H1 (cell line): ENCODE measurements around the gene MLC1. TPM values are rescaled to one million over a fixed set of nuclear protein-coding genes. Genes with fewer than 3 reads are reported as not detected.

Source experiments
- CTBP2 ChIP-seq: IDR thresholded peaks from 2 replicates; pipeline ENCODE4 v1.7.0; 2011; ENCODE audit warnings: borderline replicate concordance, mild to moderate bottlenecking, moderate library complexity, mixed read lengths, low read length; ENCODE audit not compliant: insufficient read depth, insufficient read length
- FOSL1 ChIP-seq: IDR thresholded peaks from 2 replicates; pipeline ENCODE4 v1.6.1; 2011; ENCODE audit warnings: mild to moderate bottlenecking, low read depth, low read length, moderate library complexity; ENCODE audit not compliant: insufficient read depth
- JUN ChIP-seq: IDR thresholded peaks from 2 replicates; pipeline ENCODE4 v1.6.1; 2011; ENCODE audit warnings: low read depth, mild to moderate bottlenecking, improper control_type of control experiment, low read length
- SIX5 ChIP-seq: IDR thresholded peaks from 2 replicates; pipeline ENCODE4 v1.6.1; 2011; ENCODE audit warnings: mild to moderate bottlenecking, low read depth, low read length
- TBP ChIP-seq: IDR thresholded peaks from 2 replicates; pipeline ENCODE4 v1.6.1; 2011; ENCODE audit warnings: low read depth, low read length, improper control_type of control experiment
- polyA plus RNA-seq, 7 experiments: library from polyadenylated mRNA; depleted of rRNA in 3 of 7; stranded (reverse) in 5 of 7; unstranded in 2 of 7; fragments of >200 nt in 5 of 7; fragments of 200-250 nt in 2 of 7; gene quantifications; 1 replicate in 5 of 7; 2 replicates in 1 of 7; 4 replicates in 1 of 7; pipeline versions ENCODE4 v1.2.1 to v1.2.3, GENCODE V29; 2011 to 2013; ENCODE audit warnings: missing spikeins in 2 of 7, mixed read lengths in 2 of 7
- total RNA-seq: library from RNA; stranded (reverse); fragmentation: NEBNext Ultra II Directional; extraction: Animal tissue kit (Norgen Biotek cat#: 25700); gene quantifications from 2 replicates; pipeline ENCODE4 v1.2.1, GENCODE V29; 2021
- TF ChIP-seq, protein P1 (sequence below): fragments of 300-600 bp; sonication (generic); IDR thresholded peaks from 2 replicates; pipeline ENCODE4 v1.7.1; 2012; ENCODE audit warnings: low read length, moderate library complexity, mild to moderate bottlenecking, inconsistent platforms; ENCODE audit not compliant: insufficient replicate concordance

MLC1 gene
- total and polyA plus RNA-seq, 2 of the 8 experiments (the other 6 are each of a cell fraction or from before 2014, with no cell fraction given) = 0.20 TPM; not detected in 1

DNA sequence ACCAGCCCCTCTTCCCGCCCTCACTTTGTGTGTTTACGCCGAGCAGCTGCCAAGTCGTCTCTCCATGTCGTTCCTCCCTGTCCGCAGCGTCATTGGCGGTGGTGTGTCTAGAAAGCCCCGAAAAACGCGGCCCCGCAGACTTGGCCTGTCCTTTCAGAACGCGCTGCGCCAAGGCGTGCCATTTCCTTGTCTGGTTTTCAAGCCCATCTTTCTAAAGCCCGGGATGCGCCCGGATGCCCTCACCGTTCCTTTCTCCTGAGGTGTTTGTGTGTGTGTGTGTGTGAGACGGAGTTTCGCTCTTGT, 5.1 kb upstream of the MLC1 start (continued):
- TF ChIP-seq, protein P1, sequence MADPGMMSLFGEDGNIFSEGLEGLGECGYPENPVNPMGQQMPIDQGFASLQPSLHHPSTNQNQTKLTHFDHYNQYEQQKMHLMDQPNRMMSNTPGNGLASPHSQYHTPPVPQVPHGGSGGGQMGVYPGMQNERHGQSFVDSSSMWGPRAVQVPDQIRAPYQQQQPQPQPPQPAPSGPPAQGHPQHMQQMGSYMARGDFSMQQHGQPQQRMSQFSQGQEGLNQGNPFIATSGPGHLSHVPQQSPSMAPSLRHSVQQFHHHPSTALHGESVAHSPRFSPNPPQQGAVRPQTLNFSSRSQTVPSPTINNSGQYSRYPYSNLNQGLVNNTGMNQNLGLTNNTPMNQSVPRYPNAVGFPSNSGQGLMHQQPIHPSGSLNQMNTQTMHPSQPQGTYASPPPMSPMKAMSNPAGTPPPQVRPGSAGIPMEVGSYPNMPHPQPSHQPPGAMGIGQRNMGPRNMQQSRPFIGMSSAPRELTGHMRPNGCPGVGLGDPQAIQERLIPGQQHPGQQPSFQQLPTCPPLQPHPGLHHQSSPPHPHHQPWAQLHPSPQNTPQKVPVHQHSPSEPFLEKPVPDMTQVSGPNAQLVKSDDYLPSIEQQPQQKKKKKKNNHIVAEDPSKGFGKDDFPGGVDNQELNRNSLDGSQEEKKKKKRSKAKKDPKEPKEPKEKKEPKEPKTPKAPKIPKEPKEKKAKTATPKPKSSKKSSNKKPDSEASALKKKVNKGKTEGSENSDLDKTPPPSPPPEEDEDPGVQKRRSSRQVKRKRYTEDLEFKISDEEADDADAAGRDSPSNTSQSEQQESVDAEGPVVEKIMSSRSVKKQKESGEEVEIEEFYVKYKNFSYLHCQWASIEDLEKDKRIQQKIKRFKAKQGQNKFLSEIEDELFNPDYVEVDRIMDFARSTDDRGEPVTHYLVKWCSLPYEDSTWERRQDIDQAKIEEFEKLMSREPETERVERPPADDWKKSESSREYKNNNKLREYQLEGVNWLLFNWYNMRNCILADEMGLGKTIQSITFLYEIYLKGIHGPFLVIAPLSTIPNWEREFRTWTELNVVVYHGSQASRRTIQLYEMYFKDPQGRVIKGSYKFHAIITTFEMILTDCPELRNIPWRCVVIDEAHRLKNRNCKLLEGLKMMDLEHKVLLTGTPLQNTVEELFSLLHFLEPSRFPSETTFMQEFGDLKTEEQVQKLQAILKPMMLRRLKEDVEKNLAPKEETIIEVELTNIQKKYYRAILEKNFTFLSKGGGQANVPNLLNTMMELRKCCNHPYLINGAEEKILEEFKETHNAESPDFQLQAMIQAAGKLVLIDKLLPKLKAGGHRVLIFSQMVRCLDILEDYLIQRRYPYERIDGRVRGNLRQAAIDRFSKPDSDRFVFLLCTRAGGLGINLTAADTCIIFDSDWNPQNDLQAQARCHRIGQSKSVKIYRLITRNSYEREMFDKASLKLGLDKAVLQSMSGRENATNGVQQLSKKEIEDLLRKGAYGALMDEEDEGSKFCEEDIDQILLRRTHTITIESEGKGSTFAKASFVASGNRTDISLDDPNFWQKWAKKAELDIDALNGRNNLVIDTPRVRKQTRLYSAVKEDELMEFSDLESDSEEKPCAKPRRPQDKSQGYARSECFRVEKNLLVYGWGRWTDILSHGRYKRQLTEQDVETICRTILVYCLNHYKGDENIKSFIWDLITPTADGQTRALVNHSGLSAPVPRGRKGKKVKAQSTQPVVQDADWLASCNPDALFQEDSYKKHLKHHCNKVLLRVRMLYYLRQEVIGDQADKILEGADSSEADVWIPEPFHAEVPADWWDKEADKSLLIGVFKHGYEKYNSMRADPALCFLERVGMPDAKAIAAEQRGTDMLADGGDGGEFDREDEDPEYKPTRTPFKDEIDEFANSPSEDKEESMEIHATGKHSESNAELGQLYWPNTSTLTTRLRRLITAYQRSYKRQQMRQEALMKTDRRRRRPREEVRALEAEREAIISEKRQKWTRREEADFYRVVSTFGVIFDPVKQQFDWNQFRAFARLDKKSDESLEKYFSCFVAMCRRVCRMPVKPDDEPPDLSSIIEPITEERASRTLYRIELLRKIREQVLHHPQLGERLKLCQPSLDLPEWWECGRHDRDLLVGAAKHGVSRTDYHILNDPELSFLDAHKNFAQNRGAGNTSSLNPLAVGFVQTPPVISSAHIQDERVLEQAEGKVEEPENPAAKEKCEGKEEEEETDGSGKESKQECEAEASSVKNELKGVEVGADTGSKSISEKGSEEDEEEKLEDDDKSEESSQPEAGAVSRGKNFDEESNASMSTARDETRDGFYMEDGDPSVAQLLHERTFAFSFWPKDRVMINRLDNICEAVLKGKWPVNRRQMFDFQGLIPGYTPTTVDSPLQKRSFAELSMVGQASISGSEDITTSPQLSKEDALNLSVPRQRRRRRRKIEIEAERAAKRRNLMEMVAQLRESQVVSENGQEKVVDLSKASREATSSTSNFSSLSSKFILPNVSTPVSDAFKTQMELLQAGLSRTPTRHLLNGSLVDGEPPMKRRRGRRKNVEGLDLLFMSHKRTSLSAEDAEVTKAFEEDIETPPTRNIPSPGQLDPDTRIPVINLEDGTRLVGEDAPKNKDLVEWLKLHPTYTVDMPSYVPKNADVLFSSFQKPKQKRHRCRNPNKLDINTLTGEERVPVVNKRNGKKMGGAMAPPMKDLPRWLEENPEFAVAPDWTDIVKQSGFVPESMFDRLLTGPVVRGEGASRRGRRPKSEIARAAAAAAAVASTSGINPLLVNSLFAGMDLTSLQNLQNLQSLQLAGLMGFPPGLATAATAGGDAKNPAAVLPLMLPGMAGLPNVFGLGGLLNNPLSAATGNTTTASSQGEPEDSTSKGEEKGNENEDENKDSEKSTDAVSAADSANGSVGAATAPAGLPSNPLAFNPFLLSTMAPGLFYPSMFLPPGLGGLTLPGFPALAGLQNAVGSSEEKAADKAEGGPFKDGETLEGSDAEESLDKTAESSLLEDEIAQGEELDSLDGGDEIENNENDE = no peak
- TF ChIP-seq CTBP2 (no peak), FOSL1 (no peak), JUN (no peak), TBP (no peak), SIX5 (no peak)
